Measurements from ENCODE around the gene TIMP2.

GRCh38 chr17:78891406-78892061, 33.7 kb downstream of the TIMP2 start:
- TF ChIP-seq CTCF (CRISPR knock-in tag; IDR thresholded peaks at IDR 0.05) (no peak), ELK4 (CRISPR knock-in tag; IDR thresholded peaks at IDR 0.05; ENCODE audit: borderline replicate concordance) (no peak), ZNF24 (IDR thresholded peaks at IDR 0.05) (no peak), FOXP1 (IDR thresholded peaks at IDR 0.05) (no peak), FOXP1 (CRISPR knock-in tag; IDR thresholded peaks at IDR 0.05) (no peak), JUNB (CRISPR knock-in tag; IDR thresholded peaks at IDR 0.05; ENCODE audit: borderline replicate concordance) (no peak), TARDBP (CRISPR knock-in tag; IDR thresholded peaks at IDR 0.05) (no peak), CEBPB (IDR thresholded peaks at IDR 0.05; ENCODE audit: borderline replicate concordance, low read depth, low read length) (no peak)
